Immature natural killer cell (primary cell): ENCODE measurements around the gene KRTAP10-10. TPM values are rescaled to one million over a fixed set of nuclear protein-coding genes. Genes with fewer than 3 reads are reported as not detected.

Experiments used
- polyA plus RNA-seq, 3 donors: library from polyadenylated mRNA; unstranded; fragments of 300-500 nt; fragmentation: Illumina TruSeq; gene quantifications; one replicate each; pipeline ENCODE4 v1.2.3, GENCODE V29; 2021

KRTAP10-10 gene
- polyA plus RNA-seq, 3 donors from 2014 or later: not detected

Other genes starting within 250 kb of the KRTAP10-10 start
- gene LRRC3, start 181.8 kb upstream of the KRTAP10-10 start, polyA plus RNA-seq: under 1 TPM in 1 of 3 donors, not detected in 2; 0.29 TPM
- not detected for gene KRTAP10-1, start 97.2 kb upstream of the KRTAP10-10 start, polyA plus RNA-seq
- gene KRTAP10-2, start 85.9 kb upstream of the KRTAP10-10 start, polyA plus RNA-seq: not detected
- not detected for gene KRTAP10-3, start 78.6 kb upstream of the KRTAP10-10 start, polyA plus RNA-seq
- gene KRTAP10-4, start 63.6 kb upstream of the KRTAP10-10 start, polyA plus RNA-seq: not detected
- not detected for gene KRTAP10-5, start 56.8 kb upstream of the KRTAP10-10 start, polyA plus RNA-seq
- not detected for gene KRTAP10-6, start 44.9 kb upstream of the KRTAP10-10 start, polyA plus RNA-seq
- gene KRTAP10-7, start 36.8 kb upstream of the KRTAP10-10 start, polyA plus RNA-seq: not detected
- gene KRTAP10-8, start 25.3 kb upstream of the KRTAP10-10 start, polyA plus RNA-seq: not detected
- gene KRTAP10-9, start 10.3 kb upstream of the KRTAP10-10 start, polyA plus RNA-seq: not detected
- gene KRTAP10-11, start 9.1 kb downstream of the KRTAP10-10 start, polyA plus RNA-seq: not detected
- gene KRTAP12-4, start 17.3 kb downstream of the KRTAP10-10 start, polyA plus RNA-seq: not detected
- gene KRTAP12-3, start 20.6 kb downstream of the KRTAP10-10 start, polyA plus RNA-seq: 1 to 10 TPM in 1 of 3 donors, not detected in 2; 1.3 TPM
- not detected for gene KRTAP12-2, start 29.6 kb downstream of the KRTAP10-10 start, polyA plus RNA-seq
- not detected for gene KRTAP12-1, start 44.8 kb downstream of the KRTAP10-10 start, polyA plus RNA-seq
- not detected for gene KRTAP10-12, start 59.8 kb downstream of the KRTAP10-10 start, polyA plus RNA-seq
- gene TSPEAR, start 74.2 kb downstream of the KRTAP10-10 start, polyA plus RNA-seq: not detected
- gene UBE2G2, start 164.5 kb downstream of the KRTAP10-10 start, polyA plus RNA-seq: 10 to 100 TPM; 43.6 to 62.9 (median 56.2) TPM
- 10 to 100 TPM; 85.2 to 95.7 (median 87.4) TPM for gene SUMO3, start 180.7 kb downstream of the KRTAP10-10 start, polyA plus RNA-seq
- gene PTTG1IP, start 236.3 kb downstream of the KRTAP10-10 start, polyA plus RNA-seq: 100 to 1,000 TPM in 1 of 3 donors, 10 to 100 TPM in 2; 67.7 to 103 (median 92.9) TPM